K562 (cell line): ENCODE results near the gene TIMM10. TPM values are rescaled to one million over a fixed set of nuclear protein-coding genes. Genes with fewer than 3 reads are reported as not detected.

Experiments
- BRCA1 ChIP-seq, 2 experiments: fragments of 450-650 bp in 1 of 2; sonication (generic) in 1 of 2; formaldehyde crosslinking in 1 of 2; IDR thresholded peaks; 2 replicates each; pipeline versions ENCODE4 v1.5.0 to v1.6.1; 2017 to 2020; ENCODE audit warnings: mild to moderate bottlenecking in 1 of 2, missing genetic modification reagents in 1 of 2
- CBX8 ChIP-seq: fragments of 200-600 bp; sonication (generic); IDR thresholded peaks from 2 replicates; pipeline ENCODE4 v1.6.1; 2012; ENCODE audit warnings: borderline replicate concordance, mixed run types, low read depth, mild to moderate bottlenecking, moderate library complexity, mixed read lengths, low read length, control low read depth, inconsistent platforms; ENCODE audit not compliant: poor library complexity, severe bottlenecking; ENCODE audit errors: extremely low read depth
- CCAR2 ChIP-seq: fragments of 200-400 bp; formaldehyde crosslinking; IDR thresholded peaks from 2 replicates; pipeline ENCODE4 v1.6.1; 2017; ENCODE audit warnings: mild to moderate bottlenecking, low read depth, low read length
- DMBX1 ChIP-seq: fragments of 250-450 bp; sonication (Bioruptor Pico); IDR thresholded peaks from 2 replicates; pipeline ENCODE4 v1.8.0; 2022; ENCODE audit warnings: inconsistent platforms, mild to moderate bottlenecking, moderate library complexity, borderline replicate concordance
- EP300 ChIP-seq: IDR thresholded peaks from 2 replicates; pipeline ENCODE4 v1.6.1; 2012; ENCODE audit warnings: low read length, improper control_type of control experiment
- ETV1 ChIP-seq: fragments of 450-650 bp; conservative IDR thresholded peaks from 2 replicates; pipeline ENCODE4 v1.6.1; 2016; ENCODE audit warnings: missing genetic modification characterization, control low read depth, low read depth, missing compliant biosample characterization
- GABPB1 ChIP-seq: sonication (generic); formaldehyde crosslinking; IDR thresholded peaks from 2 replicates; pipeline ENCODE4 v1.8.0; 2022; ENCODE audit warnings: mild to moderate bottlenecking, missing genetic modification reagents
- HLTF ChIP-seq: fragments of 450-650 bp; IDR thresholded peaks from 2 replicates; pipeline ENCODE4 v1.6.1; 2016
- MEF2D ChIP-seq: conservative IDR thresholded peaks from 2 replicates; pipeline ENCODE4 v1.6.1; 2016; ENCODE audit warnings: low read depth, missing genetic modification characterization, missing compliant biosample characterization
- NCOR1 ChIP-seq: fragments of 450-650 bp; IDR thresholded peaks from 2 replicates; pipeline ENCODE4 v1.6.1; 2016; ENCODE audit warnings: mild to moderate bottlenecking, moderate library complexity
- PHF8 ChIP-seq: fragments of 200-600 bp; sonication (generic); IDR thresholded peaks from 2 replicates; pipeline ENCODE4 v1.6.1; 2012; ENCODE audit warnings: mixed run types, mild to moderate bottlenecking, inconsistent platforms, low read length, moderate library complexity, borderline replicate concordance
- PTTG1 ChIP-seq: fragments of 450-650 bp; IDR thresholded peaks from 2 replicates; pipeline ENCODE4 v1.6.1; 2016; ENCODE audit warnings: low read depth, mild to moderate bottlenecking, missing genetic modification characterization, missing compliant biosample characterization
- RBM39 ChIP-seq: fragments of 200-400 bp; formaldehyde crosslinking; optimal IDR thresholded peaks from 2 replicates; pipeline ENCODE3; 2018; ENCODE audit warnings: low read depth, low read length
- SAFB2 ChIP-seq: fragments of 200-400 bp; formaldehyde crosslinking; IDR thresholded peaks from 2 replicates; pipeline ENCODE4 v1.6.1; 2018; ENCODE audit warnings: borderline replicate concordance, low read length, low read depth, moderate library complexity; ENCODE audit not compliant: severe bottlenecking
- SMC3 ChIP-seq: conservative IDR thresholded peaks from 2 replicates; pipeline ENCODE4 v1.6.1; 2011; ENCODE audit warnings: low read depth, low read length, improper control_type of control experiment; ENCODE audit not compliant: insufficient read depth
- SOX6 ChIP-seq: fragments of 450-650 bp; IDR thresholded peaks from 2 replicates; pipeline ENCODE4 v1.6.1; 2014; ENCODE audit warnings: mild to moderate bottlenecking
- TGIF2 ChIP-seq: sonication (generic); formaldehyde crosslinking; IDR thresholded peaks from 2 replicates; pipeline ENCODE4 v1.8.1; 2022; ENCODE audit warnings: mild to moderate bottlenecking, missing genetic modification reagents, moderate library complexity
- U2AF1 ChIP-seq: fragments of 200-400 bp; formaldehyde crosslinking; optimal IDR thresholded peaks from 2 replicates; pipeline ENCODE3; 2017; ENCODE audit warnings: mild to moderate bottlenecking, low read depth, low read length, moderate library complexity
- YBX1 ChIP-seq: fragments of 450-650 bp; IDR thresholded peaks from 2 replicates; pipeline ENCODE4 v1.7.1; 2016; ENCODE audit warnings: mild to moderate bottlenecking
- ZSCAN29 ChIP-seq: fragments of 450-650 bp; IDR thresholded peaks from 2 replicates; pipeline ENCODE4 v1.6.1; 2017
- polyA plus RNA-seq, 8 experiments: library from polyadenylated mRNA; depleted of rRNA in 4 of 8; stranded (reverse) in 5 of 8; unstranded in 3 of 8; fragments of >200 nt; fragmentation: Nextera tagmentation in 2 of 8; fragmentation: Illumina TruSeq in 1 of 8; extraction: Ambion mirVana in 2 of 8; extraction: Trizol in 1 of 8; gene quantifications; 2 replicates each; pipeline versions ENCODE4 v1.2.1 to v1.2.3, GENCODE V29; 2011 to 2014; ENCODE audit warnings: inconsistent platforms in 1 of 8, missing spikeins in 1 of 8
- total RNA-seq, 7 experiments: library from RNA; depleted of rRNA in 6 of 7; stranded (reverse); fragments of >200 nt in 6 of 7; fragmentation: Illumina TruSeq in 2 of 7; extraction: Trizol in 2 of 7; gene quantifications; 2 replicates each; pipeline versions ENCODE4 v1.2.1 to v1.2.3, GENCODE V29; 2011 to 2021; ENCODE audit warnings: low replicate concordance in 1 of 7
- TF ChIP-seq, protein P1 (sequence below): fragments of 450-650 bp; IDR thresholded peaks from 2 replicates; pipeline ENCODE4 v1.6.1; 2017; ENCODE audit warnings: antibody characterized with exemption
- TF ChIP-seq, protein P2 (sequence below), 2 experiments: fragments of 450-650 bp in 1 of 2; sonication (generic) in 1 of 2; formaldehyde crosslinking; conservative IDR thresholded peaks; 2 replicates each; pipeline versions ENCODE4 v1.4.0 to v1.8.1; 2020 to 2022; ENCODE audit warnings: mild to moderate bottlenecking in 1 of 2, missing genetic modification reagents in 1 of 2
- TF ChIP-seq, protein P3 (sequence below): sonication (generic); formaldehyde crosslinking; IDR thresholded peaks from 2 replicates; pipeline ENCODE4 v1.8.0; 2022; ENCODE audit warnings: missing genetic modification reagents, mild to moderate bottlenecking, moderate library complexity, borderline replicate concordance

Gene TIMM10
- total and polyA plus RNA-seq, 9 of the 15 experiments (the other 6 are each of a cell fraction or from before 2014, with no cell fraction given): 109 to 553 (median 172) TPM

DNA sequence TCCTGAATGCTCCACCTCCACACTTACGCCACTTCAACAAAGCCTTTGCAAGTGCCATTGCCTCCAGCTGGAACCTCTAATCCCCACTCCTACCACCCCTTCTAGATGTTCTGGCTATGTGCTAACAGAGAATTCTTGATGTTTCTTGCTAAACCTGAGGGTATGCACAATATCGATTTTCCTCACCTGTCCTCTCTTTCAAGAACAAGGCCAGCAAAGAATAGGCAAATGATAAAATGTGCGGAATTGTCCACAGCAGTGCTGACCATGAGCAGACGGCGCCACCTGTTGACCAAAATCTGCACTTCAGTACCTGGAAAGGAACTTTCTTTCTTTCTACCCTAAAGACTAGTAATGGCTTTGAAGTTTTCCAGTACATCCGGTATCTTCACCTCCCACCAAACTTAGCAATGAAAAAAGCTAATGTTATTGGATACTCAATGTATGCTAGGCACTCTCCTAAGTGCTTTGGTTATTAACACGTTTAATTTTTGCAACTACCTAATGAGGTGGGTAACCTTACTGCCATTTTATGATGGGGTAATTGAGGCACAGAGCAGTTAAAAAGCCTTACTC is 3.4 kb downstream of the TIMM10 start (continued):
- TF ChIP-seq U2AF1 (no peak), RBM39 (no peak), PTTG1 (tag) (no peak), BRCA1 (IDR thresholded peaks at IDR 0.05) (no peak), BRCA1 (CRISPR knock-in tag; IDR thresholded peaks at IDR 0.05) (no peak), EP300 (0 out of 2 replicates have a peak, but pooled peaks have one; percentile 34), MEF2D (tag) (no peak), GABPB1 (0 out of 2 replicates have a peak, but pooled peaks have one; percentile 52), ETV1 (tag) (peak; percentile 73), SMC3 (peak; percentile 94), TGIF2 (CRISPR knock-in tag) (no peak), YBX1 (no peak), CCAR2 (no peak), SAFB2 (no peak), PHF8 (no peak), CBX8 (no peak), NCOR1 (no peak; the same call in 1 of the 2 replicates), SOX6 (peak; percentile 69; the same call in 1 of the 2 replicates), ZSCAN29 (no peak), DMBX1 (peak; percentile 35; the same call in 1 of the 2 replicates), HLTF (no peak)
- TF ChIP-seq, protein P1, sequence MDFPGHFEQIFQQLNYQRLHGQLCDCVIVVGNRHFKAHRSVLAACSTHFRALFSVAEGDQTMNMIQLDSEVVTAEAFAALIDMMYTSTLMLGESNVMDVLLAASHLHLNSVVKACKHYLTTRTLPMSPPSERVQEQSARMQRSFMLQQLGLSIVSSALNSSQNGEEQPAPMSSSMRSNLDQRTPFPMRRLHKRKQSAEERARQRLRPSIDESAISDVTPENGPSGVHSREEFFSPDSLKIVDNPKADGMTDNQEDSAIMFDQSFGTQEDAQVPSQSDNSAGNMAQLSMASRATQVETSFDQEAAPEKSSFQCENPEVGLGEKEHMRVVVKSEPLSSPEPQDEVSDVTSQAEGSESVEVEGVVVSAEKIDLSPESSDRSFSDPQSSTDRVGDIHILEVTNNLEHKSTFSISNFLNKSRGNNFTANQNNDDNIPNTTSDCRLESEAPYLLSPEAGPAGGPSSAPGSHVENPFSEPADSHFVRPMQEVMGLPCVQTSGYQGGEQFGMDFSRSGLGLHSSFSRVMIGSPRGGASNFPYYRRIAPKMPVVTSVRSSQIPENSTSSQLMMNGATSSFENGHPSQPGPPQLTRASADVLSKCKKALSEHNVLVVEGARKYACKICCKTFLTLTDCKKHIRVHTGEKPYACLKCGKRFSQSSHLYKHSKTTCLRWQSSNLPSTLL: no peak
- TF ChIP-seq, protein P2, sequence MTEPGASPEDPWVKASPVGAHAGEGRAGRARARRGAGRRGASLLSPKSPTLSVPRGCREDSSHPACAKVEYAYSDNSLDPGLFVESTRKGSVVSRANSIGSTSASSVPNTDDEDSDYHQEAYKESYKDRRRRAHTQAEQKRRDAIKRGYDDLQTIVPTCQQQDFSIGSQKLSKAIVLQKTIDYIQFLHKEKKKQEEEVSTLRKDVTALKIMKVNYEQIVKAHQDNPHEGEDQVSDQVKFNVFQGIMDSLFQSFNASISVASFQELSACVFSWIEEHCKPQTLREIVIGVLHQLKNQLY (CRISPR knock-in tag; conservative IDR thresholded peaks at IDR 0.05): no peak
- TF ChIP-seq, protein P3, sequence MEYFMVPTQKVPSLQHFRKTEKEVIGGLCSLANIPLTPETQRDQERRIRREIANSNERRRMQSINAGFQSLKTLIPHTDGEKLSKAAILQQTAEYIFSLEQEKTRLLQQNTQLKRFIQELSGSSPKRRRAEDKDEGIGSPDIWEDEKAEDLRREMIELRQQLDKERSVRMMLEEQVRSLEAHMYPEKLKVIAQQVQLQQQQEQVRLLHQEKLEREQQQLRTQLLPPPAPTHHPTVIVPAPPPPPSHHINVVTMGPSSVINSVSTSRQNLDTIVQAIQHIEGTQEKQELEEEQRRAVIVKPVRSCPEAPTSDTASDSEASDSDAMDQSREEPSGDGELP (CRISPR knock-in tag): 0 out of 2 replicates have a peak, but pooled peaks have one; percentile 25
